HepG2 (cell line): ENCODE results near the gene WDHD1. TPM values are rescaled to one million over a fixed set of nuclear protein-coding genes. Genes with fewer than 3 reads are reported as not detected.

Experiments
- GABPB1 ChIP-seq: IDR thresholded peaks from 2 replicates; pipeline ENCODE4 v1.6.1; 2016; ENCODE audit warnings: mild to moderate bottlenecking, missing genetic modification reagents, moderate library complexity, missing compliant biosample characterization
- KDM1A ChIP-seq: IDR thresholded peaks from 2 replicates; pipeline ENCODE4 v1.6.1; 2016; ENCODE audit warnings: missing compliant biosample characterization
- KMT2B ChIP-seq: IDR thresholded peaks from 2 replicates; pipeline ENCODE4 v1.6.1; 2016; ENCODE audit warnings: missing genetic modification reagents, missing compliant biosample characterization
- MED13 ChIP-seq: sonication (generic); formaldehyde crosslinking; IDR thresholded peaks from 2 replicates; pipeline ENCODE4 v1.5.0; 2020; ENCODE audit warnings: missing genetic modification reagents
- MXI1 ChIP-seq: IDR thresholded peaks from 3 replicates; pipeline ENCODE4 v1.6.1; 2012; ENCODE audit warnings: low read depth, low read length, inconsistent platforms, borderline replicate concordance
- NFYC ChIP-seq: IDR thresholded peaks from 2 replicates; pipeline ENCODE4 v1.6.1; 2016; ENCODE audit warnings: missing genetic modification reagents, missing compliant biosample characterization
- RAD21 ChIP-seq: fragments of 450-650 bp; formaldehyde crosslinking; IDR thresholded peaks from 2 replicates; pipeline ENCODE4 v1.5.0; 2020; ENCODE audit warnings: mild to moderate bottlenecking
- SNAPC4 ChIP-seq: sonication (generic); formaldehyde crosslinking; IDR thresholded peaks from 2 replicates; pipeline ENCODE4 v1.4.0; 2020; ENCODE audit warnings: mild to moderate bottlenecking, missing genetic modification reagents
- SP4 ChIP-seq: sonication (generic); formaldehyde crosslinking; IDR thresholded peaks from 2 replicates; pipeline ENCODE4 v1.8.1; 2023; ENCODE audit warnings: mild to moderate bottlenecking, missing genetic modification reagents
- TARDBP ChIP-seq: sonication (generic); formaldehyde crosslinking; IDR thresholded peaks from 2 replicates; pipeline ENCODE4 v1.8.0; 2022; ENCODE audit warnings: mild to moderate bottlenecking, missing genetic modification reagents
- ZMYM2 ChIP-seq: sonication (generic); formaldehyde crosslinking; IDR thresholded peaks from 2 replicates; pipeline ENCODE4 v1.8.0; 2022; ENCODE audit warnings: mild to moderate bottlenecking, missing genetic modification reagents
- ZNF296 ChIP-seq: sonication (generic); formaldehyde crosslinking; conservative IDR thresholded peaks from 2 replicates; pipeline ENCODE4 v1.5.0; 2020; ENCODE audit warnings: mild to moderate bottlenecking, missing genetic modification reagents
- ZNF468 ChIP-seq: sonication (generic); formaldehyde crosslinking; IDR thresholded peaks from 2 replicates; pipeline ENCODE4 v1.8.0; 2022; ENCODE audit warnings: mild to moderate bottlenecking, moderate library complexity, missing genetic modification reagents
- ZZZ3 ChIP-seq: sonication (generic); formaldehyde crosslinking; IDR thresholded peaks from 2 replicates; pipeline ENCODE4 v1.4.0; 2020; ENCODE audit warnings: missing genetic modification reagents, mild to moderate bottlenecking, borderline replicate concordance
- polyA plus RNA-seq, 8 experiments: library from polyadenylated mRNA; depleted of rRNA in 3 of 8; stranded (reverse) in 7 of 8; unstranded in 1 of 8; fragments of >200 nt; fragmentation: Illumina TruSeq in 4 of 8; extraction: Trizol in 4 of 8; gene quantifications; 2 replicates each; pipeline versions ENCODE4 v1.2.1 to v1.2.3, GENCODE V29; 2011 to 2016; ENCODE audit warnings: low read depth in 4 of 8, missing spikeins in 1 of 8, mixed read lengths in 1 of 8; ENCODE audit not compliant: insufficient read depth in 1 of 8
- total RNA-seq, 5 experiments: library from RNA; depleted of rRNA; stranded (reverse); fragments of >200 nt; fragmentation: Illumina TruSeq; extraction: Trizol; gene quantifications; 2 replicates each; pipeline ENCODE4 v1.2.3, GENCODE V29; 2016; ENCODE audit warnings: low read depth in 1 of 5
- TF ChIP-seq, protein P1 (sequence below): sonication (generic); formaldehyde crosslinking; IDR thresholded peaks from 2 replicates; pipeline ENCODE4 v1.5.1; 2020; ENCODE audit warnings: missing genetic modification reagents, mild to moderate bottlenecking, borderline replicate concordance

WDHD1 gene
- total and polyA plus RNA-seq, 2 of the 13 experiments (the other 11 are each of a cell fraction or from before 2014, with no cell fraction given): 5.5 to 27.5 TPM

DNA sequence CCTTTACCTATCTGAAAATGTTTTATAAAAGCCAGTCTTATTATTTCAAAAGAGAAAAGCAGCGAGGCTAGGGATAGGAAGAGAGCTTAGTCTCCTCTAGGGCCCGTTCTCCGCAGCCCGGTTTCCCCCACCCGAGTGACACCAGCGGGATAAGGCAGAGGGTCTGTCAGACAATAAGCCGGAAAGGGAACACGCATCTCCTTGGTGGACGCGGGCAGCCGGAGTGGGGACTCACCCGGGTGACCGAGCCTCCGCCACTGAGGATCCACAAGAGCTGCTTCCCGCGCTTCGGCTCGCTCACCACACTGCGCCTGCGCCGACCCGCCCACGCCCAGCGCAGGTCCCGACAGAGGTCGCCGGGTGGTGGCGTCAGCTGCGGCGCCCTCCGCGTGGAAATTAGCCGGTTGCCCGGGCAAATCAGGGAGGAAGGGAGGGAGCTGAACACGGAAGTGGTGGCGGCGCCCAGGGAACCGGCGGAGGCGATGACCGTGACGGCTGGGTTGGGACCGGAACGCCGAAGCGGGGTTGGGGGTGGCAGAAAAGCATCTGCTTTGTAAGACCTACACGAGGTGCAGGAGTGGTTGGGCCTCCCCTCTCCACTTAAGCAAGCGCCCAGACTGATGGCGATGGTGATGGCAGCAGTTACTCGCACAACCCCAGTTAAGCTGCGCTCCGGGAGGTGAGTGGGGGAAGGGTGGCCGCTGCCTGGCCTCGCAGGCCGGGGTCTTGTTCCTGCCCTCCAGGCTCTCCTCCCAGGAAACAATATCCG, at the start of gene WDHD1, which contains the start of gene SOCS4 (continued):
- peak; percentile 73 for TF ChIP-seq SNAPC4 (CRISPR knock-in tag)
- peak; percentile 52; the same call in 1 of the 2 replicates for TF ChIP-seq MED13 (CRISPR knock-in tag)
- peak; percentile 84 for TF ChIP-seq NFYC (CRISPR knock-in tag)
- TF ChIP-seq MXI1: peak; percentile 97
- no peak for TF ChIP-seq KDM1A (CRISPR knock-in tag)
- peak; percentile 7; the same call in 1 of the 2 replicates for TF ChIP-seq RAD21 (CRISPR knock-in tag)
- no peak for TF ChIP-seq ZNF296 (CRISPR knock-in tag)
- peak; percentile 93 for TF ChIP-seq GABPB1
- TF ChIP-seq ZMYM2: no peak; the same call in 1 of the 2 replicates
- TF ChIP-seq, protein P1, sequence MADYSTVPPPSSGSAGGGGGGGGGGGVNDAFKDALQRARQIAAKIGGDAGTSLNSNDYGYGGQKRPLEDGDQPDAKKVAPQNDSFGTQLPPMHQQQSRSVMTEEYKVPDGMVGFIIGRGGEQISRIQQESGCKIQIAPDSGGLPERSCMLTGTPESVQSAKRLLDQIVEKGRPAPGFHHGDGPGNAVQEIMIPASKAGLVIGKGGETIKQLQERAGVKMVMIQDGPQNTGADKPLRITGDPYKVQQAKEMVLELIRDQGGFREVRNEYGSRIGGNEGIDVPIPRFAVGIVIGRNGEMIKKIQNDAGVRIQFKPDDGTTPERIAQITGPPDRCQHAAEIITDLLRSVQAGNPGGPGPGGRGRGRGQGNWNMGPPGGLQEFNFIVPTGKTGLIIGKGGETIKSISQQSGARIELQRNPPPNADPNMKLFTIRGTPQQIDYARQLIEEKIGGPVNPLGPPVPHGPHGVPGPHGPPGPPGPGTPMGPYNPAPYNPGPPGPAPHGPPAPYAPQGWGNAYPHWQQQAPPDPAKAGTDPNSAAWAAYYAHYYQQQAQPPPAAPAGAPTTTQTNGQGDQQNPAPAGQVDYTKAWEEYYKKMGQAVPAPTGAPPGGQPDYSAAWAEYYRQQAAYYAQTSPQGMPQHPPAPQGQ (CRISPR knock-in tag): no peak
- peak; percentile 96 for TF ChIP-seq SP4 (CRISPR knock-in tag)
- TF ChIP-seq KMT2B (CRISPR knock-in tag): peak; percentile 100
- TF ChIP-seq ZNF468 (CRISPR knock-in tag): no peak
- TF ChIP-seq ZZZ3 (CRISPR knock-in tag): peak; percentile 85; the same call in 1 of the 2 replicates
- peak; percentile 68 for TF ChIP-seq TARDBP (CRISPR knock-in tag)
